Gastrocnemius medialis (tissue), 4 donors: ENCODE data around the gene VCX2. TPM values are rescaled to one million over a fixed set of nuclear protein-coding genes. Genes with fewer than 3 reads are reported as not detected.

Experiments
- ATAC-seq, 2 donors: fragments of 150-250 bp; one replicate each; pipeline ENCODE4 v1.9.1; 2016
- DNase-seq, 2 donors: peaks; one replicate each; pipeline ENCODE4 v3.0.0-alpha.2; 2019
- H3K27ac ChIP-seq, 4 donors: fragments of 200-600 bp; sonication (generic); 1 replicate in 1 of 4; 2 replicates in 3 of 4; pipeline ENCODE4 v1.5.1; 2016 to 2018; ENCODE audit warnings: mild to moderate bottlenecking in 2 of 4, moderate library complexity in 1 of 4
- H3K27me3 ChIP-seq, 3 donors: fragments of 200-600 bp; sonication (generic) in 2 of 3; 1 replicate in 1 of 3; 2 replicates in 2 of 3; pipeline versions ENCODE4 v1.5.1 to v1.6.0; 2016 to 2019; ENCODE audit warnings: mild to moderate bottlenecking in 1 of 3, moderate library complexity in 1 of 3
- H3K36me3 ChIP-seq, 2 donors: fragments of 200-600 bp; sonication (generic) in 1 of 2; one replicate each; pipeline ENCODE4 v1.5.1; 2017 to 2018
- H3K4me1 ChIP-seq, 2 donors: fragments of 200-600 bp; sonication (generic) in 1 of 2; one replicate each; pipeline ENCODE4 v1.5.1; 2016 to 2017; ENCODE audit warnings: mild to moderate bottlenecking in 2 of 2
- H3K4me3 ChIP-seq, 4 donors: fragments of 200-600 bp; sonication (generic) in 3 of 4; 1 replicate in 1 of 4; 2 replicates in 3 of 4; pipeline ENCODE4 v1.5.1; 2016 to 2019; ENCODE audit warnings: mild to moderate bottlenecking in 2 of 4
- H3K9me3 ChIP-seq, 3 donors: fragments of 200-600 bp; sonication (generic) in 2 of 3; 1 replicate in 1 of 3; 2 replicates in 2 of 3; pipeline ENCODE4 v1.5.1; 2016 to 2019
- POLR2A ChIP-seq, 2 donors: fragments of 450-650 bp; IDR thresholded peaks; one replicate each; pipeline ENCODE4 v1.6.1; 2017; ENCODE audit warnings: antibody characterized with exemption in 2 of 2, mild to moderate bottlenecking in 2 of 2, moderate library complexity in 2 of 2
- in situ Hi-C, 4 donors: fragments of 200-750 bp; cut with MboI; loops; one replicate each; pipeline versions ENCODE4 v1.15.0 to v1.8.0; 2017; ENCODE audit warnings: low sequenced_read_pairs in 4 of 4
- intact Hi-C: fragments of 100-400 bp; cut with DNase I; formaldehyde crosslinking; loops from one replicate; pipeline ENCODE4 v1.15.1; 2023; ENCODE audit warnings: low total_unique reads
- total RNA-seq, 4 donors: library from RNA; depleted of rRNA; stranded (reverse); fragments of >200 nt; gene quantifications; one replicate each; pipeline versions ENCODE4 v1.1.0 to v1.2.3, GENCODE V29; 2016
- TF ChIP-seq, protein P1 (sequence below), 5 experiments: fragments of 450-650 bp in 3 of 5; fragments of 200-600 bp in 2 of 5; sonication (generic) in 2 of 5; IDR thresholded peaks in 4 of 5; conservative IDR thresholded peaks in 1 of 5; 1 replicate in 4 of 5; 2 replicates in 1 of 5; pipeline ENCODE4 v1.5.1; 2016 to 2019; ENCODE audit warnings: antibody characterized with exemption in 5 of 5, mild to moderate bottlenecking in 3 of 5, moderate library complexity in 3 of 5

VCX2 gene
- total RNA-seq, 4 donors from 2014 or later: not detected

DNA sequence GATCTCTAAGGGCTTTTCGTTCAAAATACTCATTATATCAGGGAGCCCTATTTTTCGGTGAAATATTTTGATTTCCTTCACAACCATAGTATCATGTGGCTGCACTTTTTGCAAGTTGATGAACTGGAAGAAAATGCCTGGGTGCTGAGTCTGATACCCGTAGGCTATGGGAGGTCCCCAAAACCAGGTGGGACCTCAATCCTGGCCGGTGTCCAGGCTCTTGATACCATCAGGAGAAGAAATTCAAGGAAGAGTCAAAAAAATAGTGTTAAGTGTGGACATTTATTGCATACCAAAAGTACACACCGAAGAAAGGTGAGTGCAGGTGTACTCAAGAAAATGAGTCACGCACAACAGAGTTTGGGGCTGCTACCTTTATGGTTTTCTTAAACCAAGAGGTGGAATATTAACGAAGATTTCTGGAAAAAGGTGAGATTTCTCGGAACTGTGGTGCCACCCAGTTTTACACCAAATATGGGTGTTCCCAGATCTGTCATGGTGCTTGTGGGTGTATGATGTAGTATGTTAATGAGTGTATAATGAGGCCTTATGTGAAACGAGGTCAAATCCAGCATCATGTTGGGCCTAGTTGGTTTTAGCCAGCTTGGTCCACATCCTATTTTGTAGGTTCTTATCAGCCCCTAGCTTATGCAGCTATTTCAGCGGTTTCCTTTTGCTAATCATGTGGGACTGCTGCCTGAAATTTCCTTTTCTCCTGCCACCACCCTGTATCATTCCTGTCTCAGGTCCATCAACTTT lies 29.9 kb downstream of the VCX2 start:
- Histone ChIP-seq H3K27me3 (no peaks in the 10 kb centered on the region), H3K36me3 (no peaks in the 10 kb centered on the region), H3K9me3 (no peaks in the 10 kb centered on the region), H3K4me1 (no peaks in the 10 kb centered on the region), H3K4me3 (no peak overlapping the region), H3K27ac (no peak overlapping the region)
- intact Hi-C loops: no loop called here
- in situ Hi-C loops: no loop called here
- no peak for TF ChIP-seq POLR2A (IDR thresholded peaks at IDR 0.05)
- TF ChIP-seq, protein P1, sequence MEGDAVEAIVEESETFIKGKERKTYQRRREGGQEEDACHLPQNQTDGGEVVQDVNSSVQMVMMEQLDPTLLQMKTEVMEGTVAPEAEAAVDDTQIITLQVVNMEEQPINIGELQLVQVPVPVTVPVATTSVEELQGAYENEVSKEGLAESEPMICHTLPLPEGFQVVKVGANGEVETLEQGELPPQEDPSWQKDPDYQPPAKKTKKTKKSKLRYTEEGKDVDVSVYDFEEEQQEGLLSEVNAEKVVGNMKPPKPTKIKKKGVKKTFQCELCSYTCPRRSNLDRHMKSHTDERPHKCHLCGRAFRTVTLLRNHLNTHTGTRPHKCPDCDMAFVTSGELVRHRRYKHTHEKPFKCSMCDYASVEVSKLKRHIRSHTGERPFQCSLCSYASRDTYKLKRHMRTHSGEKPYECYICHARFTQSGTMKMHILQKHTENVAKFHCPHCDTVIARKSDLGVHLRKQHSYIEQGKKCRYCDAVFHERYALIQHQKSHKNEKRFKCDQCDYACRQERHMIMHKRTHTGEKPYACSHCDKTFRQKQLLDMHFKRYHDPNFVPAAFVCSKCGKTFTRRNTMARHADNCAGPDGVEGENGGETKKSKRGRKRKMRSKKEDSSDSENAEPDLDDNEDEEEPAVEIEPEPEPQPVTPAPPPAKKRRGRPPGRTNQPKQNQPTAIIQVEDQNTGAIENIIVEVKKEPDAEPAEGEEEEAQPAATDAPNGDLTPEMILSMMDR (IDR thresholded peaks at IDR 0.05 in 4 of 5, conservative IDR thresholded peaks at IDR 0.05 in 1 of 5): no peak
- ATAC-seq: no peak
- DNase-seq: no peak

DNA sequence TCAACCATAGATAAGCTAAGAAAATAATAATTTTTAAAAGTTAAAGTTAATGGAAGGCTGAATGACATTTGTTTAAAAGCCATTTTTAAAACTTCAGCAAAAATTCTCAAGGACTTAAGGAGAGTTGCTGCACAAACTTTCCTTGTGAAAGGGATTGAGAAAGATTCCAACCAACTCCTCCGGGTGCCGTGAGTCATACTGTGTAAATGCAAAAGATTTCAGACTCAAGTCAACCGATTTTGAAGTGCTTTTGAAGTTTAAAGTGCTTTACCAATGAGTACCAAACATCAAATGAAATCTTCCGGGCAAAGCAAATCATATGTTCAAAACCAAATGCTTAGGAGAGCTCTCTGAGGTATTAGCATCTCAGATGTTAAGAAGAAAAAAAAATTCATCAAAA lies 31.4 kb downstream of the VCX2 start:
- no peak for TF ChIP-seq POLR2A (IDR thresholded peaks at IDR 0.05)
- TF ChIP-seq, protein P1 (IDR thresholded peaks at IDR 0.05 in 4 of 5, conservative IDR thresholded peaks at IDR 0.05 in 1 of 5): no peak
- no peaks in the 10 kb centered on the region for H3K4me1 ChIP-seq
- no peak overlapping the region for H3K4me3 ChIP-seq
- H3K9me3 ChIP-seq: no peaks in the 10 kb centered on the region
- intact Hi-C loops (no loop called here), in situ Hi-C loops (no loop called here)
- H3K27me3 ChIP-seq: no peaks in the 10 kb centered on the region
- DNase-seq (no peak), ATAC-seq (no peak)
- H3K36me3 ChIP-seq: no peaks in the 10 kb centered on the region
- no peak overlapping the region for H3K27ac ChIP-seq

DNA sequence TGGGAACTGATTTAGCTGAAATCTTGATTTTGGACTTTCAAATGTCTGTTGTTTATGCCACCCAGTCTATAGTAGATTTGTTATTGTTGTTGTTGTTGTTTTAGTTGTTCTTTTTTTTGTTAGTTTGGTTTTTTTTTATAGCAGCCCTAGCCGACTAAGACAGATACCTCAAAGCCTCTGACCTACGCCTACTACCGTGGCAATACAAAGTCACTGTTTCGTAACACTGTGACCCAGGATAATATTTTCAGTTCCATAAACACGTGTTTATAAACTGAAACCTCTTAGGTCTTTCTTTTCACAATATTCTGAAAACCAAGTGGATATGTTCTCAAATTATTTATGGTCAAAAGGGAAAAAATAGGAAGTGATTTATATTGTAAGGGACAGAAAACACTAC lies 32.8 kb downstream of the VCX2 start:
- Histone ChIP-seq H3K36me3 (no peaks in the 10 kb centered on the region), H3K4me3 (no peak overlapping the region), H3K27me3 (no peaks in the 10 kb centered on the region), H3K9me3 (no peaks in the 10 kb centered on the region), H3K27ac (no peak overlapping the region), H3K4me1 (no peaks in the 10 kb centered on the region)
- intact Hi-C loops (no loop called here), in situ Hi-C loops (no loop called here)
- ATAC-seq (no peak), DNase-seq (no peak)
- TF ChIP-seq, protein P1 (IDR thresholded peaks at IDR 0.05 in 4 of 5, conservative IDR thresholded peaks at IDR 0.05 in 1 of 5): no peak
- TF ChIP-seq POLR2A (IDR thresholded peaks at IDR 0.05): no peak

DNA sequence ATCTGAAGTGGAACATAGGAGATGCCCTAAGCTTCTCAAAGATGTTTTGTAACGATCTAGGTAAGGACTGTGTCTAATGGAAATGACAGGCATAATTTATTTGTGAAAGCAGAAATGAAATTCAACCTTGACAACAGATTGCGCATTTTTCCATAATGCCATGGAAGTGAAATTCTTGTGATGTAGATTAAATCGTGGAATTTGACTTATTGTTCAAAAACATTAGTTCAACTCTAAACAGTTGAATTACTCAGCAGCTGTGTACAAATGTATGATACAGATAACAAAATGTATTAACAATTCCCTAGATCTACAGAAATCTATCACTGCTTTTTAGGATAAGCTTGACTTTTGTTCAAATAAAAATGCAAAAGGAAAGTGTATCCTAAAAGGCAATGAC lies 44.4 kb downstream of the VCX2 start:
- no peak overlapping the region for H3K4me3 ChIP-seq
- ATAC-seq (no peak), DNase-seq (no peak)
- H3K4me1 ChIP-seq: no peaks in the 10 kb centered on the region
- no peaks in the 10 kb centered on the region for H3K27me3 ChIP-seq
- no peaks in the 10 kb centered on the region for H3K36me3 ChIP-seq
- no peak overlapping the region for H3K27ac ChIP-seq
- TF ChIP-seq, protein P1 (IDR thresholded peaks at IDR 0.05 in 4 of 5, conservative IDR thresholded peaks at IDR 0.05 in 1 of 5): no peak
- no peak for TF ChIP-seq POLR2A (IDR thresholded peaks at IDR 0.05)
- intact Hi-C loops (no loop called here), in situ Hi-C loops (no loop called here)
- H3K9me3 ChIP-seq: no peaks in the 10 kb centered on the region

DNA sequence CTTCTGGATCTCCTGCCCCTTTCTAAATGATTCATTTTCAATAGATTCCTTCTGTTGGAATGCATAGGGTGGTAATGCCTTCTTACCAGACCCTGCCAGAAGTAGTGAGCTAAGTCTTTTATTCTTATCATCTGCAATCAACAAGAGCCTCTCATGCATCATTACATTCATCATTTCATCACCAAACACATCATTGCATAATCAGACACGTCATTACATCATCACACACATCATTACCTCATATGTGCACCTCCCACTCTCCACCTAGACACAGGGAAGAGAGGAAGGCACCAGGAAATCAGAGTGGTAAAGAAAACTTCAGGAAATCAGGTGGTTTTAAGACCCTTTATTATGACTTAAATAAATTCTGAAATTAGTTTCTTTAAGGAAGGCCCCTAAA lies 45.0 kb downstream of the VCX2 start:
- H3K4me1 ChIP-seq: no peaks in the 10 kb centered on the region
- DNase-seq (no peak), ATAC-seq (no peak)
- H3K9me3 ChIP-seq: no peaks in the 10 kb centered on the region
- H3K4me3 ChIP-seq: no peak overlapping the region
- no peaks in the 10 kb centered on the region for H3K36me3 ChIP-seq
- H3K27me3 ChIP-seq: no peaks in the 10 kb centered on the region
- intact Hi-C loops: no loop called here
- no peak overlapping the region for H3K27ac ChIP-seq
- TF ChIP-seq, protein P1 (IDR thresholded peaks at IDR 0.05 in 4 of 5, conservative IDR thresholded peaks at IDR 0.05 in 1 of 5): no peak
- TF ChIP-seq POLR2A (IDR thresholded peaks at IDR 0.05): no peak
- in situ Hi-C loops: no loop called here
